Left lung (tissue), 10 donors: ENCODE data around the gene GLT6D1. TPM values are rescaled to one million over a fixed set of nuclear protein-coding genes. Genes with fewer than 3 reads are reported as not detected.
A peak's percentile ranks its signal among the peaks of the same experiment; 100 is the strongest.

Source experiments
- ATAC-seq: fragments of 200-7000 bp; cut with Tn5 transposase; one replicate; pipeline ENCODE4 v1.9.1; 2020; ENCODE audit warnings: moderate library complexity
- DNase-seq, 4 donors: peaks; one replicate each; pipeline ENCODE4 v3.0.0-alpha.2; 2013 to 2020
- H3K27ac ChIP-seq, 2 donors: fragments of 200-600 bp; sonication (generic) in 1 of 2; one replicate each; pipeline versions ENCODE4 v1.5.0 to v1.8.0; 2020 to 2021
- H3K27me3 ChIP-seq, 2 donors: fragments of 200-600 bp; sonication (generic) in 1 of 2; one replicate each; pipeline versions ENCODE4 v1.5.0 to v1.8.0; 2020 to 2021
- H3K36me3 ChIP-seq, 2 donors: fragments of 200-600 bp; sonication (generic) in 1 of 2; one replicate each; pipeline versions ENCODE4 v1.5.0 to v1.8.0; 2020 to 2021
- H3K4me1 ChIP-seq, 2 donors: fragments of 200-600 bp; one replicate each; pipeline ENCODE4 v1.8.0; 2021
- H3K4me3 ChIP-seq, 2 donors: fragments of 200-600 bp; sonication (generic) in 1 of 2; one replicate each; pipeline versions ENCODE4 v1.5.0 to v1.8.0; 2020 to 2021; ENCODE audit warnings: mild to moderate bottlenecking in 1 of 2
- H3K9me3 ChIP-seq, 2 donors: fragments of 200-600 bp; sonication (generic) in 1 of 2; one replicate each; pipeline versions ENCODE4 v1.5.0 to v1.8.0; 2020 to 2021
- CTCF ChIP-seq, 2 donors: fragments of 200-600 bp; sonication (generic) in 1 of 2; IDR thresholded peaks; one replicate each; pipeline versions ENCODE4 v1.5.0 to v1.8.0; 2021; ENCODE audit warnings: antibody characterized with exemption in 2 of 2
- intact Hi-C, 2 donors: fragments of 100-400 bp; cut with DNase I; formaldehyde crosslinking; loops; one replicate each; pipeline versions ENCODE4 v1.11.2 to v1.14.2; 2022
- polyA plus RNA-seq, 6 donors: library from polyadenylated mRNA; unstranded; fragments of 120-200 nt; gene quantifications; one replicate each; pipeline ENCODE4 v1.2.1, GENCODE V29; 2013; ENCODE audit not compliant: insufficient read length in 6 of 6
- total RNA-seq, 2 donors: library from RNA; stranded (reverse); fragmentation: NEBNext Ultra II Directional; extraction: Animal tissue kit (Norgen Biotek cat#: 25700); gene quantifications; one replicate each; pipeline ENCODE4 v1.2.1, GENCODE V29; 2021
- donor health status: DM: no; HTN: yes; CAD: no.
- donor health status: DM: no; HTN: no; CAD: no.

Gene GLT6D1
- total and polyA plus RNA-seq, 8 donors: not detected

- Histone ChIP-seq H3K27ac (no peak overlapping the region), H3K9me3 (no peaks in the 10 kb centered on the region), H3K27me3 (peaks cover 0 to 55% of the 10 kb centered on the region in 2 donors), H3K36me3 (no peaks in the 10 kb centered on the region), H3K4me3 (no peak overlapping the region), H3K4me1 (no peaks in the 10 kb centered on the region)
- TF ChIP-seq CTCF (IDR thresholded peaks at IDR 0.05): no peak
- DNase-seq (no peak), ATAC-seq (no peak)
- intact Hi-C loops: no loop called here
Measured at GRCh38 chr9:135681161-135681560, 41.8 kb upstream of the GLT6D1 start.

GRCh38 chr9:135680056-135680455 is 40.7 kb upstream of the GLT6D1 start:
- Histone ChIP-seq H3K27ac (no peak overlapping the region), H3K9me3 (no peaks in the 10 kb centered on the region), H3K36me3 (no peaks in the 10 kb centered on the region), H3K4me3 (no peak overlapping the region), H3K4me1 (no peaks in the 10 kb centered on the region), H3K27me3 (peaks cover 0 to 47% of the 10 kb centered on the region in 2 donors)
- ATAC-seq (no peak), DNase-seq (no peak)
- TF ChIP-seq CTCF (IDR thresholded peaks at IDR 0.05): no peak
- intact Hi-C loops: no loop called here

GRCh38 chr9:135678236-135679017 is 39.1 kb upstream of the GLT6D1 start:
- DNase-seq (no peak), ATAC-seq (no peak)
- intact Hi-C loops: no loop called here
- Histone ChIP-seq H3K36me3 (no peaks in the 10 kb centered on the region), H3K4me3 (no peak overlapping the region), H3K27me3 (peaks cover 0 to 31% of the 10 kb centered on the region in 2 donors), H3K27ac (no peak overlapping the region), H3K4me1 (no peaks in the 10 kb centered on the region), H3K9me3 (no peaks in the 10 kb centered on the region)
- TF ChIP-seq CTCF (IDR thresholded peaks at IDR 0.05): no peak

GRCh38 chr9:135677641-135678168 is 38.4 kb upstream of the GLT6D1 start:
- DNase-seq: peak in 1 of 4 donors; percentile 53
- H3K27ac ChIP-seq: no peak overlapping the region
- ATAC-seq: no peak
- H3K36me3 ChIP-seq: no peaks in the 10 kb centered on the region
- H3K4me1 ChIP-seq: no peaks in the 10 kb centered on the region
- no peaks in the 10 kb centered on the region for H3K9me3 ChIP-seq
- peaks cover 0 to 31% of the 10 kb centered on the region in 2 donors for H3K27me3 ChIP-seq
- intact Hi-C loops: no loop called here
- TF ChIP-seq CTCF (IDR thresholded peaks at IDR 0.05): no peak
- no peak overlapping the region for H3K4me3 ChIP-seq

- intact Hi-C loops: no loop called here
- TF ChIP-seq CTCF (IDR thresholded peaks at IDR 0.05): no peak
- Histone ChIP-seq H3K36me3 (no peaks in the 10 kb centered on the region), H3K4me3 (no peak overlapping the region), H3K4me1 (no peaks in the 10 kb centered on the region), H3K27me3 (peaks cover 0 to 28% of the 10 kb centered on the region in 2 donors), H3K9me3 (no peaks in the 10 kb centered on the region), H3K27ac (no peak overlapping the region)
- ATAC-seq (no peak), DNase-seq (peak in 1 of 4 donors; percentile 65)
Measured at GRCh38 chr9:135676891-135677290, 37.6 kb upstream of the GLT6D1 start.
